Prostate gland (tissue), 2 donors: ENCODE results near the gene ZCCHC2.

ENCODE experiments used
- POLR2A ChIP-seq: fragments of 450-650 bp; IDR thresholded peaks from one replicate; pipeline ENCODE4 v1.6.1; 2016; ENCODE audit warnings: antibody characterized with exemption, mild to moderate bottlenecking
- TF ChIP-seq, protein P1 (sequence below), 4 experiments: fragments of 200-600 bp in 2 of 4; fragments of 450-650 bp in 2 of 4; sonication (generic) in 2 of 4; IDR thresholded peaks; 1 replicate in 3 of 4; 2 replicates in 1 of 4; pipeline ENCODE4 v1.5.1; 2016 to 2019; ENCODE audit warnings: antibody characterized with exemption in 4 of 4, mild to moderate bottlenecking in 2 of 4, moderate library complexity in 2 of 4

DNA sequence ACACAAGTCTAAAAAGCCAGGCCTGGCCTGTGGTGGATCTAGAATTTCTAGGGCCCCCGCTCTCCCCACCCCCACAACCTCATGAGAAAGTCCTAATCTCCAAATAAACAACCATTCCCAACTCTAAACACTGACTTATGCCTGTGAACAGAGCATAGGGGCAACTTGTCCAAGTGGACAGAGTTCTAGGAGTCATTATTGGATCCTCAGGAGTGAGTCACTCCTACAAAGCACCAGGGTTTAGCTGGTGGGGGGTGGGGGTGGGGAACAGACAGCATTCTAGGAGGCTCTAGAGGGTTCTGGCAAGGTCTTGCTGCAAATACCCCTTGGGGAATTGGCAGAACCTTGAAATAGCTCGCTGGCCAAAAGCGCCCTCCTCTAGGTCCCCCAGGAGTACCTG, 83.3 kb downstream of the ZCCHC2 start:
- TF ChIP-seq POLR2A: no peak
- TF ChIP-seq, protein P1, sequence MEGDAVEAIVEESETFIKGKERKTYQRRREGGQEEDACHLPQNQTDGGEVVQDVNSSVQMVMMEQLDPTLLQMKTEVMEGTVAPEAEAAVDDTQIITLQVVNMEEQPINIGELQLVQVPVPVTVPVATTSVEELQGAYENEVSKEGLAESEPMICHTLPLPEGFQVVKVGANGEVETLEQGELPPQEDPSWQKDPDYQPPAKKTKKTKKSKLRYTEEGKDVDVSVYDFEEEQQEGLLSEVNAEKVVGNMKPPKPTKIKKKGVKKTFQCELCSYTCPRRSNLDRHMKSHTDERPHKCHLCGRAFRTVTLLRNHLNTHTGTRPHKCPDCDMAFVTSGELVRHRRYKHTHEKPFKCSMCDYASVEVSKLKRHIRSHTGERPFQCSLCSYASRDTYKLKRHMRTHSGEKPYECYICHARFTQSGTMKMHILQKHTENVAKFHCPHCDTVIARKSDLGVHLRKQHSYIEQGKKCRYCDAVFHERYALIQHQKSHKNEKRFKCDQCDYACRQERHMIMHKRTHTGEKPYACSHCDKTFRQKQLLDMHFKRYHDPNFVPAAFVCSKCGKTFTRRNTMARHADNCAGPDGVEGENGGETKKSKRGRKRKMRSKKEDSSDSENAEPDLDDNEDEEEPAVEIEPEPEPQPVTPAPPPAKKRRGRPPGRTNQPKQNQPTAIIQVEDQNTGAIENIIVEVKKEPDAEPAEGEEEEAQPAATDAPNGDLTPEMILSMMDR (IDR thresholded peaks at IDR 0.05): no peak
